Activated effector memory CD4-positive, alpha-beta T cell treated with anti-CD3 and anti-CD28 coated beads, Interleukin-2, amount 50 U/mL, for 16 hours (primary cell): Measurements from ENCODE around the gene CHMP4A.

Source experiments
- DNase-seq: peaks from one replicate; pipeline ENCODE4 v3.0.0-alpha.2; 2020

CHMP4A gene

GRCh38 chr14:24177041-24177825 is 36.1 kb downstream of the CHMP4A start:
- DNase-seq: no peak

- DNase-seq: no peak
Measured at GRCh38 chr14:24176599-24176998, 36.7 kb downstream of the CHMP4A start.

- no peak for DNase-seq
Measured at GRCh38 chr14:24172871-24173281, 40.4 kb downstream of the CHMP4A start.

GRCh38 chr14:24172261-24172860 is 40.9 kb downstream of the CHMP4A start:
- no peak for DNase-seq

- DNase-seq: peak; percentile 88
Measured at GRCh38 chr14:24171422-24172260, 41.6 kb downstream of the CHMP4A start, which contains the start of gene REC8. Gene REC8, plus strand, starts transcription at chr14:24172080. Its CDS starts 473 bp downstream, at chr14:24172553.

- no peak for DNase-seq
Measured at GRCh38 chr14:24167469-24168114, 45.7 kb downstream of the CHMP4A start.

GRCh38 chr14:24165785-24166184 is 47.5 kb downstream of the CHMP4A start:
- DNase-seq: no peak

GRCh38 chr14:24164518-24164991 is 48.7 kb downstream of the CHMP4A start:
- DNase-seq: no peak

GRCh38 chr14:24162093-24162492 is 51.2 kb downstream of the CHMP4A start:
- peak; percentile 72 for DNase-seq

- DNase-seq: peak; percentile 99
Measured at GRCh38 chr14:24160850-24161804, 52.2 kb downstream of the CHMP4A start, which contains the start of gene IRF9. Gene IRF9, plus strand, starts transcription at chr14:24161265. Its CDS starts 880 bp downstream, at chr14:24162145.

- no peak for DNase-seq
Measured at GRCh38 chr14:24160499-24160849, 52.8 kb downstream of the CHMP4A start.

GRCh38 chr14:24159777-24160498 is 53.4 kb downstream of the CHMP4A start:
- no peak for DNase-seq
